OCI-LY3 (cell line): ENCODE measurements around the gene UCN2.

Experiments used
- EZH2phosphoT487 ChIP-seq: fragments of 200-600 bp; shearing (Covaris generic); IDR thresholded peaks from 2 replicates; pipeline ENCODE4 v1.6.1; 2018; ENCODE audit warnings: antibody characterized with exemption, mixed run types, low read depth
- TF ChIP-seq, protein P1 (sequence below): fragments of 200-600, 300-600 bp; sonication (generic); IDR thresholded peaks from 2 replicates; pipeline ENCODE4 v1.5.1; 2014; ENCODE audit warnings: antibody characterized with exemption, low read length, low read depth

DNA sequence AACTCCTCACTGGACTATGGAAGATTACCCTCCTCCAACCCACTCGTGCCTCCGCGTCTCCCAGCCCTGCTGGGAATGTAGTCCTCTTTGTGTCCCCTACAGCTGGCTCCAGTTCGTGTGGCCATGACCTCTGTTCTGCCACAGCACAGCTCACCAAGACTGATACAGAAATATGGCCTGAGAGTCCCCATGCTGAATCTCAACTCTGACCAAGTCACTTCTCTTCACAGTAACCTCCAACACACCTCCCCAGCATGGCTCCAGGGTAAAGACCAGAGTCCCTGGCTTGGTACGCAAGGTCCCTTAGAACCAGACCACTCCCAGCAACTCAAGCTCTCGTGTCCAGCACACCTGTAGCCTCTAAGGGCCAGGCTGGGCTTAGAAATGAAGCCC is 33.8 kb upstream of the UCN2 start:
- TF ChIP-seq, protein P1, sequence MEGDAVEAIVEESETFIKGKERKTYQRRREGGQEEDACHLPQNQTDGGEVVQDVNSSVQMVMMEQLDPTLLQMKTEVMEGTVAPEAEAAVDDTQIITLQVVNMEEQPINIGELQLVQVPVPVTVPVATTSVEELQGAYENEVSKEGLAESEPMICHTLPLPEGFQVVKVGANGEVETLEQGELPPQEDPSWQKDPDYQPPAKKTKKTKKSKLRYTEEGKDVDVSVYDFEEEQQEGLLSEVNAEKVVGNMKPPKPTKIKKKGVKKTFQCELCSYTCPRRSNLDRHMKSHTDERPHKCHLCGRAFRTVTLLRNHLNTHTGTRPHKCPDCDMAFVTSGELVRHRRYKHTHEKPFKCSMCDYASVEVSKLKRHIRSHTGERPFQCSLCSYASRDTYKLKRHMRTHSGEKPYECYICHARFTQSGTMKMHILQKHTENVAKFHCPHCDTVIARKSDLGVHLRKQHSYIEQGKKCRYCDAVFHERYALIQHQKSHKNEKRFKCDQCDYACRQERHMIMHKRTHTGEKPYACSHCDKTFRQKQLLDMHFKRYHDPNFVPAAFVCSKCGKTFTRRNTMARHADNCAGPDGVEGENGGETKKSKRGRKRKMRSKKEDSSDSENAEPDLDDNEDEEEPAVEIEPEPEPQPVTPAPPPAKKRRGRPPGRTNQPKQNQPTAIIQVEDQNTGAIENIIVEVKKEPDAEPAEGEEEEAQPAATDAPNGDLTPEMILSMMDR, result no peak
- TF ChIP-seq EZH2phosphoT487, result no peak
